K562 (cell line): ENCODE data around the gene PDGFD. TPM values are rescaled to one million over a fixed set of nuclear protein-coding genes. Genes with fewer than 3 reads are reported as not detected.

ENCODE experiments used
- ATAC-seq: fragments of 200-7000 bp; cut with Tn5 transposase; 3 replicates; pipeline ENCODE4 v1.9.1; 2020; ENCODE audit warnings: moderate library complexity
- Bru-seq: library from RNA; stranded (reverse); fragments of 400-500 nt; gene quantifications from one replicate; lab custom pipeline; 2021; lab: Mats Ljungman, UMichigan
- BruChase-seq, 2 experiments: library from RNA; stranded (reverse); fragments of 400-500 nt; gene quantifications; one replicate each; lab custom pipeline; 2021; lab: Mats Ljungman, UMichigan
- BruUV-seq: library from RNA; stranded (reverse); fragments of 400-500 nt; replicated peaks from 2 replicates; lab custom pipeline; 2021; lab: Mats Ljungman, UMichigan
- CTCF ChIA-PET: fragments of 300-600 bp; formaldehyde crosslinking; extraction: SDS; loops from one replicate; lab custom pipeline; 2021; ENCODE audit warnings: low intra/inter-chr PET ratio; lab: Yijun Ruan, JAX
- POLR2A ChIA-PET: fragments of 300-600, 350-650 bp; sonication (Branson Sonifier 250); formaldehyde crosslinking; extraction: SDS; loops from one replicate; lab custom pipeline; 2021; ENCODE audit warnings: antibody characterized with exemption, inconsistent platforms; lab: Yijun Ruan, JAX
- DNase-seq, 4 experiments: peaks; one replicate each; pipeline versions ENCODE4 v3.0.0 to v3.0.0-alpha.2; 2011 to 2018; ENCODE audit warnings: low spot score in 3 of 4, mixed read lengths in 3 of 4; ENCODE audit errors: extremely low read depth in 1 of 4
- FAIRE-seq: peaks from 2 replicates; lab custom pipeline; 2011; peaks lifted over from hg19 to GRCh38; lab: Jason Lieb, UNC
- H2AFZ ChIP-seq: 2 replicates; pipeline ENCODE4 v1.6.0; 2011; ENCODE audit warnings: low read depth, low read length, control low read depth, inconsistent platforms
- H3K27ac ChIP-seq: fragments of 200-600 bp; 3 replicates; pipeline ENCODE4 v1.8.0; 2011; ENCODE audit warnings: low read depth, mild to moderate bottlenecking, control low read depth, inconsistent platforms, low read length, moderate library complexity, mixed read lengths; ENCODE audit errors: extremely low read depth
- H3K27me3 ChIP-seq, 2 experiments: fragments of 300-600 bp in 1 of 2; 2 replicates in 1 of 2; 3 replicates in 1 of 2; pipeline versions ENCODE4 v1.6.0 to v1.8.0; 2011; ENCODE audit warnings: inconsistent platforms in 2 of 2, low read length in 2 of 2, mild to moderate bottlenecking in 1 of 2, mixed read lengths in 1 of 2, moderate library complexity in 1 of 2; ENCODE audit not compliant: control insufficient read depth in 2 of 2, insufficient read depth in 2 of 2
- H3K36me3 ChIP-seq: fragments of 300-600 bp; 3 replicates; pipeline ENCODE4 v1.8.0; 2011; ENCODE audit warnings: mild to moderate bottlenecking, low read length, inconsistent platforms; ENCODE audit not compliant: control insufficient read depth, insufficient read depth
- H3K4me1 ChIP-seq, 2 experiments: fragments of 200-600 bp in 1 of 2; replicated peaks in 1 of 2; 2 replicates in 1 of 2; 3 replicates in 1 of 2; pipeline versions ENCODE4 v1.5.1 to v1.8.0; 2011; ENCODE audit warnings: inconsistent platforms in 2 of 2, low read length in 2 of 2, mild to moderate bottlenecking in 1 of 2, mixed read lengths in 1 of 2, moderate library complexity in 1 of 2; ENCODE audit not compliant: control insufficient read depth in 2 of 2, insufficient read depth in 2 of 2
- H3K4me2 ChIP-seq: 2 replicates; pipeline ENCODE4 v1.6.1; 2011; ENCODE audit warnings: low read length, control low read depth, inconsistent platforms, mixed read lengths; ENCODE audit not compliant: insufficient read depth
- H3K4me3 ChIP-seq: fragments of 200-600 bp; sonication (generic), shearing (Covaris generic); 2 replicates; pipeline ENCODE4 v1.5.1; 2016; ENCODE audit warnings: control low read depth, inconsistent platforms
- H3K79me2 ChIP-seq: fragments of 200-600 bp; 3 replicates; pipeline ENCODE4 v1.8.0; 2011; ENCODE audit warnings: low read length, inconsistent platforms; ENCODE audit not compliant: control insufficient read depth, insufficient read depth
- H3K9ac ChIP-seq, 2 experiments: 2 replicates each; pipeline versions ENCODE4 v1.6.0 to v1.6.1; 2011; ENCODE audit warnings: low read depth in 2 of 2, low read length in 2 of 2, control low read depth in 1 of 2, inconsistent platforms in 1 of 2, mild to moderate bottlenecking in 1 of 2, mixed read lengths in 1 of 2; ENCODE audit not compliant: insufficient read depth in 1 of 2
- H3K9me1 ChIP-seq: one replicate; pipeline ENCODE4 v1.6.0; 2011; ENCODE audit warnings: inconsistent platforms, mild to moderate bottlenecking, low read length, moderate library complexity; ENCODE audit not compliant: control insufficient read depth, insufficient read depth
- H3K9me3 ChIP-seq: replicated peaks from 2 replicates; pipeline ENCODE4 v1.5.1; 2011; ENCODE audit warnings: low read depth, low read length, inconsistent platforms; ENCODE audit not compliant: control insufficient read depth, insufficient read depth
- H4K20me1 ChIP-seq: replicated peaks from 2 replicates; pipeline ENCODE4 v1.6.1; 2011; ENCODE audit warnings: low read length, inconsistent platforms, mixed read lengths; ENCODE audit not compliant: control insufficient read depth, insufficient read depth
- NCOA2 ChIP-seq, 2 experiments: fragments of 450-650 bp; IDR thresholded peaks; 2 replicates each; pipeline ENCODE4 v1.6.1; 2018; ENCODE audit warnings: mild to moderate bottlenecking in 2 of 2, moderate library complexity in 1 of 2; ENCODE audit not compliant: partially characterized antibody in 2 of 2
- SP1 ChIP-seq: sonication (generic); formaldehyde crosslinking; IDR thresholded peaks from 2 replicates; pipeline ENCODE4 v1.8.1; 2022; ENCODE audit warnings: mild to moderate bottlenecking, missing genetic modification reagents
- XRCC4 ChIP-seq: IDR thresholded peaks from one replicate; pipeline ENCODE4 v1.6.1; 2011; ENCODE audit not compliant: insufficient read depth, insufficient read length; ENCODE audit errors: extremely low read depth
- WGBS: fragments of 100-300 bp; shearing (Covaris generic); methylation state at CpG from one replicate; pipeline ENCODE4 v1.1.6; 2016; ENCODE audit warnings: low coverage, mixed read lengths; ENCODE audit not compliant: insufficient coverage; ENCODE audit errors: missing lambda C conversion rate; 5-methylcytosine and 5-hydroxymethylcytosine counted together
- in situ Hi-C: fragments of 300-500 bp; cut with MboI; formaldehyde crosslinking; loops from 4 replicates; pipeline ENCODE4 v1.15.0; 2018; ENCODE audit warnings: inconsistent platforms, mixed read lengths
- intact Hi-C: fragments of 100-400 bp; cut with micrococcal nuclease; formaldehyde crosslinking; loops from 2 replicates; pipeline ENCODE4 v1.14.2; 2022
- long read RNA-seq, 3 experiments: library from polyadenylated mRNA in 2 of 3; library from RNA in 1 of 3; unstranded in 2 of 3; stranded (forward) in 1 of 3; transcript quantifications; one replicate each; pipeline ENCODE4 v2.0.0, GENCODE V29; 2019 to 2022
- polyA minus RNA-seq, 3 experiments: library from RNA; depleted of rRNA, polyadenylated mRNA; stranded (reverse); fragments of >200 nt; gene quantifications; 2 replicates each; pipeline ENCODE4 v1.2.3, GENCODE V29; 2011
- polyA plus RNA-seq, 8 experiments: library from polyadenylated mRNA; depleted of rRNA in 4 of 8; stranded (reverse) in 5 of 8; unstranded in 3 of 8; fragments of >200 nt; fragmentation: Nextera tagmentation in 2 of 8; fragmentation: Illumina TruSeq in 1 of 8; extraction: Ambion mirVana in 2 of 8; extraction: Trizol in 1 of 8; gene quantifications; 2 replicates each; pipeline versions ENCODE4 v1.2.1 to v1.2.3, GENCODE V29; 2011 to 2014; ENCODE audit warnings: inconsistent platforms in 1 of 8, missing spikeins in 1 of 8
- total RNA-seq, 7 experiments: library from RNA; depleted of rRNA in 6 of 7; stranded (reverse); fragments of >200 nt in 6 of 7; fragmentation: Illumina TruSeq in 2 of 7; extraction: Trizol in 2 of 7; gene quantifications; 2 replicates each; pipeline versions ENCODE4 v1.2.1 to v1.2.3, GENCODE V29; 2011 to 2021; ENCODE audit warnings: low replicate concordance in 1 of 7

PDGFD gene
- not detected in 2 replicates for total RNA-seq (2011; cell fraction: chromatin; rRNA removed; ENCODE audit: low replicate concordance)
- total RNA-seq (2011; cell fraction: nucleolus; rRNA removed): not detected in 2 replicates
- total RNA-seq (2011; cell fraction: nucleoplasm; rRNA removed): not detected in 2 replicates
- total RNA-seq (2014; rRNA removed): not detected in 2 replicates
- total RNA-seq (2014; rRNA removed; fragmentation: Illumina TruSeq; extraction: Trizol): not detected in 2 replicates
- not detected in 2 replicates for total RNA-seq (2015; rRNA removed; fragmentation: Illumina TruSeq; extraction: Trizol)
- 0.11 and 0.22 TPM in 2 replicates for total RNA-seq (2021)
- polyA plus RNA-seq (2011; rRNA removed): not detected in 2 replicates
- not detected in 2 replicates for polyA plus RNA-seq (2011; cell fraction: cytosol; rRNA removed)
- not detected in 2 replicates for polyA plus RNA-seq (2011; cell fraction: nucleus; rRNA removed)
- 0.08 TPM in 1 of 2 replicates, not detected in the other for polyA plus RNA-seq (2012)
- not detected in 2 replicates for polyA plus RNA-seq (2014; fragmentation: Illumina TruSeq; extraction: Trizol)
- not detected for polyA plus RNA-seq (2014; fragmentation: Nextera tagmentation; extraction: Ambion mirVana)
- polyA plus RNA-seq (2014; rRNA removed): not detected in 2 replicates
- polyA minus RNA-seq (2011; rRNA and poly(A)+ RNA removed): not detected in 2 replicates
- not detected in 2 replicates for polyA minus RNA-seq (2011; cell fraction: cytosol; rRNA and poly(A)+ RNA removed)
- polyA minus RNA-seq (2011; cell fraction: nucleus; rRNA and poly(A)+ RNA removed): not detected in 2 replicates
- percentile 2 among the genes with signal in this experiment for Bru-seq, nascent RNA
- percentile 1 among the genes with signal in this experiment for BruChase-seq, experiment 1, labeled RNA remaining after a 2-hour chase
- percentile 3 among the genes with signal in this experiment for BruChase-seq, experiment 2, labeled RNA remaining after a 6-hour chase
- long read RNA-seq, experiment 1: 0 reads
- long read RNA-seq, experiment 2: 0 reads
- long read RNA-seq, experiment 3: 0 reads

DNA sequence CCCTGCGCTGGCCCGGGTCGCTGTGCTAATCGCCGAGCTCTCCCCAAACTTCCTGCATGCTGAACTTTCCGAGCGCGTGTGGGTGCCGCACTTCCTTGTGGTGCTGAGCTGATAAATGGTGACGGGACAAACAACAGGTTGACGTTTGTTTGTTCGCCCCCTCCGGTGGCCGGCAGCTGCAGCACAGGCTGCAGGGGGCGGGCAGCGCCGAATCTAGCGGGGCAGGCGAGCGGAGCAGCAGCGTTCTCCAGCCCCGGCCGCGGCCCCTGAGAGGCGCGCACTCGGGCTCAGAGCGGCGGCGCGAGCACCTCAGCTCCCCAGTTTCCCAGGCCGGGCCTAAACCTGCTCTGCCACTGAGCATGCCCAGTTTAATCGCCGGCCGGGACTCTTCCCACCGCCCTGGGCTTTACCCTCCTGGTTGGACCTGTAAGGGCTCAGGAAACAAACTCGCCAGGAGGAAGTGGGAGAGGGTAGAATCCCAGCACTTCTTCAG is at the start of gene PDGFD:
Gene PDGFD, minus strand, starts transcription at position 120 of the 493 bp plus-strand sequence.
- Histone ChIP-seq H3K9ac (no peak within 1 kb of the TSS), H3K9me3 (no peaks in the 10 kb centered on the region), H3K36me3 (no peaks in the 10 kb centered on the region), H2AFZ (no peak within 1 kb of the TSS), H3K4me2 (no peak within 1 kb of the TSS), H3K79me2 (no peaks in the 10 kb centered on the region), H3K27me3 (no peaks in the 10 kb centered on the region), H3K9me1 (no peaks in the 10 kb centered on the region), H4K20me1 (no peaks in the 10 kb centered on the region), H3K4me1 (no peaks in the 10 kb centered on the region), H3K4me3 (no peak within 1 kb of the TSS), H3K27ac (no peak within 1 kb of the TSS)
- POLR2A ChIA-PET: no interaction called here
- no peak for FAIRE-seq
- ATAC-seq: no peak; the same call in 2 of the 3 replicates
- intact Hi-C loops: no loop called here
- peak in 1 of 4 experiments; percentile 6 for DNase-seq
- CTCF ChIA-PET: no interaction called here
- no TSS peak for BruUV-seq
- in situ Hi-C loops: no loop called here
- WGBS: 6% methylated on average over 33 of the region's 37 CpGs
- no peak for TF ChIP-seq NCOA2 (IDR thresholded peaks at IDR 0.05; ENCODE audit: partially characterized antibody in 2 of 2)
- no peak for TF ChIP-seq SP1 (CRISPR knock-in tag)
- no peak for TF ChIP-seq XRCC4
